Measurements from ENCODE around the gene FRMD4A. TPM values are rescaled to one million over a fixed set of nuclear protein-coding genes. Genes with fewer than 3 reads are reported as not detected.

FRMD4A gene
- total and polyA plus RNA-seq, 10 of the 15 experiments (the other 5 are each of a cell fraction or from before 2014, with no cell fraction given): 17.8 to 75.2 (median 39.1) TPM

DNA sequence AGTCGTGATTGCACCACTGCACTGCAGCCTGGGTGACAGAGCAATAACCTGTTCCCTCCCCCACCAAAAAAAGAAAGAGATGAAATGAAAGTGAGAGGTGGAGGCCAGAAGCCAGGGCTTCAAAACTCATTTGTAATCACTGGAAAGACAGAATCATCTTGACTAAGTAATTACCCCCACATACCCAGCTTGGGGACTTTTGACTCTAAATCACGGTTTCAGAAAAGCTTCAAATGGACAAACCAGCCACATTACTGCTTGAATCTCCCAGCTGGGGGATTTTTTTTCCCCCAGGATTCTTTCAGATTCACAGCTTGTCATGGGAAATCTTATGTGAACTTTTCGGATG is 361.0 kb downstream of the FRMD4A start (continued):
- TF ChIP-seq WRNIP1 (IDR thresholded peaks at IDR 0.05; ENCODE audit: borderline replicate concordance, low read depth, low read length): no peak
- no peak for TF ChIP-seq NR2C1 (IDR thresholded peaks at IDR 0.05)
- TF ChIP-seq USF2 (IDR thresholded peaks at IDR 0.05; ENCODE audit: borderline replicate concordance, low read depth, low read length): no peak
- TF ChIP-seq POLR2A (IDR thresholded peaks at IDR 0.05; ENCODE audit: low read depth, low read length): no peak
- TF ChIP-seq RAD51 (IDR thresholded peaks at IDR 0.05): no peak
- no peak for TF ChIP-seq CHD2 (IDR thresholded peaks at IDR 0.05; ENCODE audit: borderline replicate concordance, low read depth, low read length)
- no peak for TF ChIP-seq HCFC1 (IDR thresholded peaks at IDR 0.05; ENCODE audit: low read length)
- TF ChIP-seq RELA (IDR thresholded peaks at IDR 0.05; ENCODE audit: borderline replicate concordance, partially characterized antibody): no peak
- no peak for TF ChIP-seq SMAD5 (IDR thresholded peaks at IDR 0.05; ENCODE audit: low read depth)
- TF ChIP-seq TCF3 (IDR thresholded peaks at IDR 0.05; ENCODE audit: borderline replicate concordance, insufficient read depth, low read depth, low read length): no peak
- peak; percentile 29; the same call in 1 of the 2 replicates for TF ChIP-seq JUNB (IDR thresholded peaks at IDR 0.05)
- TF ChIP-seq ZZZ3 (IDR thresholded peaks at IDR 0.05; ENCODE audit: control insufficient read depth, insufficient read length, low read depth): no peak
- TF ChIP-seq ZBTB4 (CRISPR knock-in tag; IDR thresholded peaks at IDR 0.05): no peak
- no peak for TF ChIP-seq ESRRA (IDR thresholded peaks at IDR 0.05; ENCODE audit: low read length)
- TF ChIP-seq IKZF2 (IDR thresholded peaks at IDR 0.05): peak; percentile 42 to 64; a peak in 3 of 4 replicates
- TF ChIP-seq, protein P1, sequence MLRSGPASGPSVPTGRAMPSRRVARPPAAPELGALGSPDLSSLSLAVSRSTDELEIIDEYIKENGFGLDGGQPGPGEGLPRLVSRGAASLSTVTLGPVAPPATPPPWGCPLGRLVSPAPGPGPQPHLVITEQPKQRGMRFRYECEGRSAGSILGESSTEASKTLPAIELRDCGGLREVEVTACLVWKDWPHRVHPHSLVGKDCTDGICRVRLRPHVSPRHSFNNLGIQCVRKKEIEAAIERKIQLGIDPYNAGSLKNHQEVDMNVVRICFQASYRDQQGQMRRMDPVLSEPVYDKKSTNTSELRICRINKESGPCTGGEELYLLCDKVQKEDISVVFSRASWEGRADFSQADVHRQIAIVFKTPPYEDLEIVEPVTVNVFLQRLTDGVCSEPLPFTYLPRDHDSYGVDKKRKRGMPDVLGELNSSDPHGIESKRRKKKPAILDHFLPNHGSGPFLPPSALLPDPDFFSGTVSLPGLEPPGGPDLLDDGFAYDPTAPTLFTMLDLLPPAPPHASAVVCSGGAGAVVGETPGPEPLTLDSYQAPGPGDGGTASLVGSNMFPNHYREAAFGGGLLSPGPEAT (IDR thresholded peaks at IDR 0.05; ENCODE audit: low read depth): peak; percentile 62; the same call in 1 of the 2 replicates
- TF ChIP-seq DPF2 (IDR thresholded peaks at IDR 0.05): no peak
- TF ChIP-seq ZNF622 (IDR thresholded peaks at IDR 0.05): no peak
- no peak for TF ChIP-seq BCLAF1 (IDR thresholded peaks at IDR 0.05)
- no peak for TF ChIP-seq CEBPZ (IDR thresholded peaks at IDR 0.05; ENCODE audit: low read depth, low read length)
- TF ChIP-seq EGR1 (IDR thresholded peaks at IDR 0.05; ENCODE audit: borderline replicate concordance in 1 of 2, low read depth in 2 of 2, low read length in 2 of 2): no peak

Measured in GM12878 (cell line).